ENCODE results near the gene CTNND2. TPM values are rescaled to one million over a fixed set of nuclear protein-coding genes. Genes with fewer than 3 reads are reported as not detected.

The CTNND2 gene
- polyA plus RNA-seq, 1 donor from 2014 or later, result 67.0 TPM

DNA sequence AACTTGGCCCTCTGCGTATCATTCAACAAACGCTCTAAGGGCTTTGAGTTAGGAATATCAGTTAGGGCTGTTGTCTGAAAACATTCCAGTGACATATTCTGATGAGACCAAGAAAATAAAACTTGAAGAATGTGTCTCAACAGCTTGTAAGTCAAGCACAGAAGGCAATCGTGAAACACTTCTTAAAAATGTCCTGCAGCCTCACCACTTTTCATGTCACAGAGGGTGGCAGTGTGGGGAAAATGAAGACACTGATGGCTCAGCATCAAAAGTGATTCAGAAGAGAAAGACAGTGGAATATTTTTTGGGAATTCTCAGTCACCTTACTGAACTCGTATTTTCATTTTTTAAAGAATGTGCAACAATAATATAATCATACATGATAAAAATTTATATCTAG, 247.3 kb downstream of the CTNND2 start:
- Histone ChIP-seq H3K79me2 (replicated peaks; ENCODE audit: insufficient read depth, low read length) (no peaks in the 10 kb centered on the region), H3K27ac (ENCODE audit: low read length) (no peak overlapping the region), H3K4me3 (ENCODE audit: low read length) (no peak overlapping the region), H3F3A (ENCODE audit: insufficient read depth, low read length, poor library complexity, severe bottlenecking) (no peaks in the 10 kb centered on the region), H3K9ac (ENCODE audit: low read length) (no peak overlapping the region), H4K20me1 (ENCODE audit: insufficient read depth) (no peaks in the 10 kb centered on the region), H3K9me3 (ENCODE audit: low read length) (no peaks in the 10 kb centered on the region), H3K27me3 (ENCODE audit: insufficient read depth, low read depth, low read length) (no peaks in the 10 kb centered on the region), H3K36me3 (ENCODE audit: insufficient read depth, low read length) (no peaks in the 10 kb centered on the region), H3K4me2 (ENCODE audit: low read length) (no peak overlapping the region), H3K9me2 (ENCODE audit: insufficient read depth, low read length) (no peaks in the 10 kb centered on the region), H2AFZ (ENCODE audit: low read depth, low read length) (no peak overlapping the region)
- TF ChIP-seq RAD21 (conservative IDR thresholded peaks at IDR 0.05), result no peak

DNA sequence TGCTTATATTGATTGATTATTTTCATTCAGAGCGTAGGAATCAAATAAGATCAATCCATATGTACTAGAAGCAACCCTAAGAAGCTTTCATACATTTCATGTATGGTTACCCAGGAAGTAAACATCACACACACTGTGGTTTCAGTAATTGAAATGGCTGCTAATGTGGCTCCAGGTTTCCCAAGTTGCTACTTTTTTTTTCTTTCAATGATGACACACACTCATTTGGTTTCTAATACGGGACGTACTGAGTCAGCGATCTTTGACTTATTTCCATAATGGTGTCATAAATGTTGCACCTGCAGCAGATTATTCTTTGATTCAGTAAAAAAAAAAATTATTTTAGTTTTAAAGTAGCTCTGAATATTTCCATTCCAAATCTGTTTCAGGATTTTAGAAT, 248.6 kb downstream of the CTNND2 start:
- no peaks in the 10 kb centered on the region for H3K27me3 ChIP-seq (ENCODE audit: insufficient read depth, low read depth, low read length)
- no peaks in the 10 kb centered on the region for H3F3A ChIP-seq (ENCODE audit: insufficient read depth, low read length, poor library complexity, severe bottlenecking)
- no peaks in the 10 kb centered on the region for H4K20me1 ChIP-seq (ENCODE audit: insufficient read depth)
- H3K9ac ChIP-seq (ENCODE audit: low read length), result no peak overlapping the region
- H3K9me3 ChIP-seq (ENCODE audit: low read length), result no peaks in the 10 kb centered on the region
- no peak overlapping the region for H3K27ac ChIP-seq (ENCODE audit: low read length)
- H3K9me2 ChIP-seq (ENCODE audit: insufficient read depth, low read length), result no peaks in the 10 kb centered on the region
- TF ChIP-seq TAF1 (IDR thresholded peaks at IDR 0.05; ENCODE audit: low read depth), result no peak
- TF ChIP-seq MXI1 (conservative IDR thresholded peaks at IDR 0.05; ENCODE audit: poor library complexity, severe bottlenecking), result no peak
- TF ChIP-seq, protein P1, sequence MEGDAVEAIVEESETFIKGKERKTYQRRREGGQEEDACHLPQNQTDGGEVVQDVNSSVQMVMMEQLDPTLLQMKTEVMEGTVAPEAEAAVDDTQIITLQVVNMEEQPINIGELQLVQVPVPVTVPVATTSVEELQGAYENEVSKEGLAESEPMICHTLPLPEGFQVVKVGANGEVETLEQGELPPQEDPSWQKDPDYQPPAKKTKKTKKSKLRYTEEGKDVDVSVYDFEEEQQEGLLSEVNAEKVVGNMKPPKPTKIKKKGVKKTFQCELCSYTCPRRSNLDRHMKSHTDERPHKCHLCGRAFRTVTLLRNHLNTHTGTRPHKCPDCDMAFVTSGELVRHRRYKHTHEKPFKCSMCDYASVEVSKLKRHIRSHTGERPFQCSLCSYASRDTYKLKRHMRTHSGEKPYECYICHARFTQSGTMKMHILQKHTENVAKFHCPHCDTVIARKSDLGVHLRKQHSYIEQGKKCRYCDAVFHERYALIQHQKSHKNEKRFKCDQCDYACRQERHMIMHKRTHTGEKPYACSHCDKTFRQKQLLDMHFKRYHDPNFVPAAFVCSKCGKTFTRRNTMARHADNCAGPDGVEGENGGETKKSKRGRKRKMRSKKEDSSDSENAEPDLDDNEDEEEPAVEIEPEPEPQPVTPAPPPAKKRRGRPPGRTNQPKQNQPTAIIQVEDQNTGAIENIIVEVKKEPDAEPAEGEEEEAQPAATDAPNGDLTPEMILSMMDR (IDR thresholded peaks at IDR 0.05; ENCODE audit: poor library complexity, severe bottlenecking), result no peak
- TF ChIP-seq POLR2AphosphoS5 (IDR thresholded peaks at IDR 0.05), result no peak
- H3K36me3 ChIP-seq (ENCODE audit: insufficient read depth, low read length), result no peaks in the 10 kb centered on the region
- no peak overlapping the region for H3K4me2 ChIP-seq (ENCODE audit: low read length)
- no peak overlapping the region for H2AFZ ChIP-seq (ENCODE audit: low read depth, low read length)
- no peaks in the 10 kb centered on the region for H3K79me2 ChIP-seq (replicated peaks; ENCODE audit: insufficient read depth, low read length)
- no peak overlapping the region for H3K4me3 ChIP-seq (ENCODE audit: low read length)

DNA sequence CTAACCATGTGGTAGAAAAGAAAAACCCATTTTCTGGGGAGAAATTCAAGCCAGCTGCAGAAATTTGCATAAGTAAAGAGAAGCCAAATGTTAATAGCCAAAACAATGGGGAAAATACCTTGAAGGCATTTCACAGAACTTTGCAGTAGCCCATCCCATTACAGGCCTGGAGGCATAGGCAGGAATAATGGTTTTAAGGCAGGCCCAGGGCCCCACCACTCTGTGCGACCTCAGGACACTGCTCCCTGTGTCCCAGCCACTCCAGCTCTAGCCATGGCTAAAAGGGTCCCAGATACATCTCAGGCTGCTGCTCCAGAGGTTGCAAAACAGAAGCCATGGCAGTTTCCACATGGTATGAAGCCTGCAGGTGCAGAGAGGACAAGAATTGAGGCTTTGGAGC, 253.3 kb downstream of the CTNND2 start:
- H3K4me3 ChIP-seq (ENCODE audit: low read length), result no peak overlapping the region
- no peak overlapping the region for H3K9ac ChIP-seq (ENCODE audit: low read length)
- no peaks in the 10 kb centered on the region for H3F3A ChIP-seq (ENCODE audit: insufficient read depth, low read length, poor library complexity, severe bottlenecking)
- H3K36me3 ChIP-seq (ENCODE audit: insufficient read depth, low read length), result no peaks in the 10 kb centered on the region
- H3K9me3 ChIP-seq (ENCODE audit: low read length), result no peaks in the 10 kb centered on the region
- H4K20me1 ChIP-seq (ENCODE audit: insufficient read depth), result no peaks in the 10 kb centered on the region
- H3K27ac ChIP-seq (ENCODE audit: low read length), result no peak overlapping the region
- H2AFZ ChIP-seq (ENCODE audit: low read depth, low read length), result no peak overlapping the region
- no peaks in the 10 kb centered on the region for H3K79me2 ChIP-seq (replicated peaks; ENCODE audit: insufficient read depth, low read length)
- no peak overlapping the region for H3K4me2 ChIP-seq (ENCODE audit: low read length)
- TF ChIP-seq TAF1 (IDR thresholded peaks at IDR 0.05; ENCODE audit: low read depth) (no peak), SMC3 (conservative IDR thresholded peaks at IDR 0.05; ENCODE audit: poor library complexity) (no peak), MXI1 (conservative IDR thresholded peaks at IDR 0.05; ENCODE audit: poor library complexity, severe bottlenecking) (no peak), RAD21 (conservative IDR thresholded peaks at IDR 0.05) (no peak), POLR2AphosphoS5 (IDR thresholded peaks at IDR 0.05) (no peak), EZH2 (IDR thresholded peaks at IDR 0.05; ENCODE audit: borderline replicate concordance, insufficient read depth, low read length, poor library complexity, severe bottlenecking) (no peak), EP300 (conservative IDR thresholded peaks at IDR 0.05; ENCODE audit: poor library complexity, severe bottlenecking) (no peak)
- TF ChIP-seq, protein P2, sequence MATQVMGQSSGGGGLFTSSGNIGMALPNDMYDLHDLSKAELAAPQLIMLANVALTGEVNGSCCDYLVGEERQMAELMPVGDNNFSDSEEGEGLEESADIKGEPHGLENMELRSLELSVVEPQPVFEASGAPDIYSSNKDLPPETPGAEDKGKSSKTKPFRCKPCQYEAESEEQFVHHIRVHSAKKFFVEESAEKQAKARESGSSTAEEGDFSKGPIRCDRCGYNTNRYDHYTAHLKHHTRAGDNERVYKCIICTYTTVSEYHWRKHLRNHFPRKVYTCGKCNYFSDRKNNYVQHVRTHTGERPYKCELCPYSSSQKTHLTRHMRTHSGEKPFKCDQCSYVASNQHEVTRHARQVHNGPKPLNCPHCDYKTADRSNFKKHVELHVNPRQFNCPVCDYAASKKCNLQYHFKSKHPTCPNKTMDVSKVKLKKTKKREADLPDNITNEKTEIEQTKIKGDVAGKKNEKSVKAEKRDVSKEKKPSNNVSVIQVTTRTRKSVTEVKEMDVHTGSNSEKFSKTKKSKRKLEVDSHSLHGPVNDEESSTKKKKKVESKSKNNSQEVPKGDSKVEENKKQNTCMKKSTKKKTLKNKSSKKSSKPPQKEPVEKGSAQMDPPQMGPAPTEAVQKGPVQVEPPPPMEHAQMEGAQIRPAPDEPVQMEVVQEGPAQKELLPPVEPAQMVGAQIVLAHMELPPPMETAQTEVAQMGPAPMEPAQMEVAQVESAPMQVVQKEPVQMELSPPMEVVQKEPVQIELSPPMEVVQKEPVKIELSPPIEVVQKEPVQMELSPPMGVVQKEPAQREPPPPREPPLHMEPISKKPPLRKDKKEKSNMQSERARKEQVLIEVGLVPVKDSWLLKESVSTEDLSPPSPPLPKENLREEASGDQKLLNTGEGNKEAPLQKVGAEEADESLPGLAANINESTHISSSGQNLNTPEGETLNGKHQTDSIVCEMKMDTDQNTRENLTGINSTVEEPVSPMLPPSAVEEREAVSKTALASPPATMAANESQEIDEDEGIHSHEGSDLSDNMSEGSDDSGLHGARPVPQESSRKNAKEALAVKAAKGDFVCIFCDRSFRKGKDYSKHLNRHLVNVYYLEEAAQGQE (IDR thresholded peaks at IDR 0.05; ENCODE audit: borderline replicate concordance), result no peak
- TF ChIP-seq, protein P1 (IDR thresholded peaks at IDR 0.05; ENCODE audit: poor library complexity, severe bottlenecking), result no peak
- H3K9me2 ChIP-seq (ENCODE audit: insufficient read depth, low read length), result no peaks in the 10 kb centered on the region
- H3K27me3 ChIP-seq (ENCODE audit: insufficient read depth, low read depth, low read length), result no peaks in the 10 kb centered on the region
